Fibroblast of lung (primary cell): ENCODE results near the gene KBTBD13. TPM values are rescaled to one million over a fixed set of nuclear protein-coding genes. Genes with fewer than 3 reads are reported as not detected.

Source experiments
- DNase-seq, 2 donors: peaks; one replicate each; pipeline versions ENCODE4 v3.0.0 to v3.0.0-alpha.2; 2010; ENCODE audit warnings: low read depth in 2 of 2
- H2AFZ ChIP-seq: 2 replicates; pipeline ENCODE4 v1.5.1; 2012; ENCODE audit warnings: low read length, control low read depth, inconsistent platforms
- H3K27ac ChIP-seq: 2 replicates; pipeline ENCODE4 v1.5.1; 2011; ENCODE audit warnings: low read length, control low read depth; ENCODE audit not compliant: insufficient read depth
- H3K27me3 ChIP-seq: 2 replicates; pipeline ENCODE4 v1.5.1; 2011; ENCODE audit warnings: mild to moderate bottlenecking, low read length; ENCODE audit not compliant: control insufficient read depth, insufficient read depth
- H3K36me3 ChIP-seq: 2 replicates; pipeline ENCODE4 v1.5.1; 2011; ENCODE audit warnings: low read length; ENCODE audit not compliant: control insufficient read depth, insufficient read depth
- H3K4me1 ChIP-seq: 2 replicates; pipeline ENCODE4 v1.5.1; 2011; ENCODE audit warnings: low read length; ENCODE audit not compliant: control insufficient read depth, insufficient read depth; ENCODE audit errors: extremely low read depth
- H3K4me2 ChIP-seq: 2 replicates; pipeline ENCODE4 v1.5.1; 2011; ENCODE audit warnings: low read length, control low read depth; ENCODE audit not compliant: insufficient read depth; ENCODE audit errors: extremely low read depth
- H3K4me3 ChIP-seq, 4 experiments: fragments of 200-600 bp in 1 of 4; sonication (generic) in 1 of 4; replicated peaks in 1 of 4; 2 replicates each; pipeline ENCODE4 v1.5.1; 2011 to 2016; ENCODE audit warnings: low read length in 4 of 4, low read depth in 3 of 4, mild to moderate bottlenecking in 3 of 4, control low read depth in 2 of 4, inconsistent platforms in 1 of 4, mixed read lengths in 1 of 4; ENCODE audit not compliant: insufficient read depth in 1 of 4; ENCODE audit errors: control extremely low read depth in 1 of 4
- H3K79me2 ChIP-seq: 2 replicates; pipeline ENCODE4 v1.5.1; 2012; ENCODE audit warnings: mild to moderate bottlenecking, low read length, inconsistent platforms; ENCODE audit not compliant: control insufficient read depth, insufficient read depth
- H3K9ac ChIP-seq: 2 replicates; pipeline ENCODE4 v1.5.1; 2011; ENCODE audit warnings: mild to moderate bottlenecking, low read length, control low read depth; ENCODE audit not compliant: insufficient read depth
- H3K9me3 ChIP-seq: 2 replicates; pipeline ENCODE4 v1.5.1; 2012; ENCODE audit warnings: low read depth, low read length; ENCODE audit not compliant: control insufficient read depth, insufficient read depth
- H4K20me1 ChIP-seq: 2 replicates; pipeline ENCODE4 v1.5.1; 2011; ENCODE audit warnings: low read length; ENCODE audit not compliant: control insufficient read depth, insufficient read depth; ENCODE audit errors: extremely low read depth
- EZH2 ChIP-seq: IDR thresholded peaks from 2 replicates; pipeline ENCODE4 v1.5.1; 2012; ENCODE audit warnings: low read length, control low read depth, mild to moderate bottlenecking; ENCODE audit errors: missing control alignments
- polyA plus RNA-seq, 2 donors: library from polyadenylated mRNA; depleted of rRNA in 1 of 2; stranded (reverse) in 1 of 2; unstranded in 1 of 2; fragments of >200 nt; gene quantifications; 2 replicates each; pipeline ENCODE4 v1.2.1, GENCODE V29; 2011 to 2012; ENCODE audit warnings: missing spikeins in 1 of 2
- total RNA-seq: library from RNA; depleted of rRNA; stranded (reverse); fragments of >200 nt; gene quantifications from 2 replicates; pipeline ENCODE4 v1.2.1, GENCODE V29; 2014
- TF ChIP-seq, protein P1 (sequence below), 2 donors: IDR thresholded peaks in 1 of 2; conservative IDR thresholded peaks in 1 of 2; 1 replicate in 1 of 2; 2 replicates in 1 of 2; pipeline ENCODE4 v1.5.1; 2011 to 2012; ENCODE audit warnings: low read length in 2 of 2, control low read depth in 1 of 2, inconsistent platforms in 1 of 2, low read depth in 1 of 2, mild to moderate bottlenecking in 1 of 2

KBTBD13 gene
- total and polyA plus RNA-seq, 2 donors (not counting 1 experiment from before 2014, with no cell fraction given) = 0.02 TPM; not detected in 1

DNA sequence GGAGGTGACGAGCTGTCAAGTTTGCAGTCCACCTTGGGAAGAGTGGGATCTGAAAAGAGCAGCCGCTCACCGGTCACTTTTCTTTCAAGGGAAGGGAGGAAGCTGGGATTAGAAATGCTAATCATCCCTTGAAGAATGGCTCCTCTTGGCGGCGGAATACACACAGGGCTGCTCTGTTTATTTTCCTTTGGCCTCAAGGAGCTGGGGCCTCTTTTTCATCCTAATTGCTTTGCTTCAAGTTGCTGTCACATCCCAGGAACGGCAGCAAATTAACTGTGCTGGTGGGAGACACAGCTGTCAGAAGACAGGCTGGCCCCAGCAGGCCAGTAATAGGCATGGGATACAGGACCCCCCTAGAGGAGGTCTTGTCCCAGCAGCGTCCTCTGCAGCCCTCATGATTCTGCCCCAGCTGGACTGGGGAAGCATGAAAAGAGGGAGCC is 6.7 kb downstream of the KBTBD13 start:
- peaks cover 2% of the 10 kb centered on the region for H3K27me3 ChIP-seq

DNA sequence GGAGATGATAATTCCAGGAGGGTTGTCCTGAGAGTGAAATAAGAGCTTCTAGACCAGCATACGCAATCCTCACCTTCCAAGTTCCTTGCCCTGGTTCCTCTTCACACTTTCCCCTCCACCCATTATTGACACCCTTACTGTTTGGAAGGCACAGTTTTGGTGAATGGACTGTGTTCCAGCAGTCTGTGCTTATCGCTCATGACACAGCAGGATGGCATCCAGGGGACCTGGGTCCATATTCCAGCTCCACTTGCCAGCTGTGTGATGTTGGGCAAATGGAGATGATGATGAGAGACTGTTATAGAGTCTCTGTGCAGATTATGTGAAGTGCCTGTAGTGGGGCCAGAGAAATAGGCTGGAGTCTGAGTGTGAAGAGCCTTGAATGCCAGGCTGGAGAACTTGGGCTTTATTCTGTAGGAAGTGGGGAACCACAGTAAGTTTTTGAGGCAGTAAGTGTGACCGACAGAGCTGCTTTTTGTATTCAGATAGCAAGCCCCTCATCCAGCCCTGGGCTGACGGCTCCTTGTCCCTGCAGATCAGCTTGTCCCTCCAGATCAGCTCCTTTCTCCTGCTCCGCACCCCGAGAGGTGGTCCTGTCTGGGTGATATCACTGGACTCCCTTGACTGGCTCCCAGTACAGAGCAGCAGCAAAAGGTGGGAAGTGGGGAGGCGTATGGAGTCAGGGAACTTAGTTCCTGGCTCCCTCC is 8.1 kb downstream of the KBTBD13 start:
- H3K27me3 ChIP-seq = no peaks in the 10 kb centered on the region
- H3K4me3 ChIP-seq = no peak overlapping the region
- DNase-seq = peak in 1 of 2 donors; percentile 48
- H3K27ac ChIP-seq = no peak overlapping the region
- no peak overlapping the region for H3K9ac ChIP-seq
- no peak for TF ChIP-seq EZH2
- TF ChIP-seq, protein P1, sequence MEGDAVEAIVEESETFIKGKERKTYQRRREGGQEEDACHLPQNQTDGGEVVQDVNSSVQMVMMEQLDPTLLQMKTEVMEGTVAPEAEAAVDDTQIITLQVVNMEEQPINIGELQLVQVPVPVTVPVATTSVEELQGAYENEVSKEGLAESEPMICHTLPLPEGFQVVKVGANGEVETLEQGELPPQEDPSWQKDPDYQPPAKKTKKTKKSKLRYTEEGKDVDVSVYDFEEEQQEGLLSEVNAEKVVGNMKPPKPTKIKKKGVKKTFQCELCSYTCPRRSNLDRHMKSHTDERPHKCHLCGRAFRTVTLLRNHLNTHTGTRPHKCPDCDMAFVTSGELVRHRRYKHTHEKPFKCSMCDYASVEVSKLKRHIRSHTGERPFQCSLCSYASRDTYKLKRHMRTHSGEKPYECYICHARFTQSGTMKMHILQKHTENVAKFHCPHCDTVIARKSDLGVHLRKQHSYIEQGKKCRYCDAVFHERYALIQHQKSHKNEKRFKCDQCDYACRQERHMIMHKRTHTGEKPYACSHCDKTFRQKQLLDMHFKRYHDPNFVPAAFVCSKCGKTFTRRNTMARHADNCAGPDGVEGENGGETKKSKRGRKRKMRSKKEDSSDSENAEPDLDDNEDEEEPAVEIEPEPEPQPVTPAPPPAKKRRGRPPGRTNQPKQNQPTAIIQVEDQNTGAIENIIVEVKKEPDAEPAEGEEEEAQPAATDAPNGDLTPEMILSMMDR (conservative IDR thresholded peaks at IDR 0.05 in 1 of 2, IDR thresholded peaks at IDR 0.05 in 1 of 2; ENCODE audit: low read depth in 1 of 2, low read length in 2 of 2) = no peak
- H4K20me1 ChIP-seq = no peaks in the 10 kb centered on the region
- no peaks in the 10 kb centered on the region for H3K9me3 ChIP-seq
- peaks cover 24% of the 10 kb centered on the region for H3K4me1 ChIP-seq
- no peak overlapping the region for H3K4me2 ChIP-seq
- H3K79me2 ChIP-seq = no peaks in the 10 kb centered on the region
- H2AFZ ChIP-seq = no peak overlapping the region
- H3K36me3 ChIP-seq = no peaks in the 10 kb centered on the region

More for the DNA sequence above, 6.7 kb downstream of the KBTBD13 start:
- Histone ChIP-seq H3K9me3 (no peaks in the 10 kb centered on the region), H3K27ac (no peak overlapping the region), H4K20me1 (no peaks in the 10 kb centered on the region), H3K4me2 (peak overlapping the region; percentile 26), H3K79me2 (no peaks in the 10 kb centered on the region), H3K9ac (no peak overlapping the region), H3K4me3 (no peak overlapping the region), H3K4me1 (peaks cover 14% of the 10 kb centered on the region), H2AFZ (no peak overlapping the region), H3K36me3 (no peaks in the 10 kb centered on the region)
- TF ChIP-seq, protein P1 (conservative IDR thresholded peaks at IDR 0.05 in 1 of 2, IDR thresholded peaks at IDR 0.05 in 1 of 2; ENCODE audit: low read depth in 1 of 2, low read length in 2 of 2) = peak; percentile 63 to 77
- TF ChIP-seq EZH2 = no peak
- peak; percentile 57 to 86 for DNase-seq

DNA sequence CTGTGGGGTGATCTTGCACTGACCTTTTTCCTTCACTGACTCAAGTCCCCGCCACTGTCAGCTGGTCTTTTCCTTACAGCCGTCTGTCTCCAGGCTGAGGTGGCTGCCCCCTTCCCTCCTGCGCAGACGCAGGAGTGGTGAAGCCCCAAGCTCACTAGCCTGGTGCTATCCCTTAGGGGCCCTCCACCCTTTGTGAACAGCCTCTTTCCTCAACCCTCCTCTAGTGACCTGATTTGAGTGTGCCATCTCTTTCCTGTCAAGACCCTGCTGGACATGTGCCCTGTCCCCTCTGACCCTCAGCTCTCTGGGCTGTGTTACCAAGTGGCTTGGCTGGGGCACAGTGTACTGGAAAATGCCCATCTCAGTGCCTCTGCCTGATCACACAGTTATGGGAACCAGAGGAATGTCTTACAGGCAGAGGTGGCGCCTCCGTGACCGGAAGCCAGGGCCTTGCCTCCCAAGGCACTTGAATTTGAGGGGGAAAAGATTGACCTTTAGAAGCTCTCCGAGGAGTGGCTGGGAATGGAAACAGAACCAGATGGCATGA is 8.7 kb downstream of the KBTBD13 start:
- no peak for DNase-seq
- Histone ChIP-seq H4K20me1 (no peaks in the 10 kb centered on the region), H3K9ac (no peak overlapping the region), H3K4me3 (no peak overlapping the region), H3K36me3 (no peaks in the 10 kb centered on the region), H2AFZ (no peak overlapping the region), H3K9me3 (no peaks in the 10 kb centered on the region), H3K4me1 (peaks cover 24% of the 10 kb centered on the region), H3K79me2 (no peaks in the 10 kb centered on the region), H3K4me2 (no peak overlapping the region), H3K27me3 (no peaks in the 10 kb centered on the region), H3K27ac (no peak overlapping the region)
- TF ChIP-seq, protein P1 (conservative IDR thresholded peaks at IDR 0.05 in 1 of 2, IDR thresholded peaks at IDR 0.05 in 1 of 2; ENCODE audit: low read depth in 1 of 2, low read length in 2 of 2) = no peak
- TF ChIP-seq EZH2 = no peak
